Measurements from ENCODE around the gene RGS3. TPM values are rescaled to one million over a fixed set of nuclear protein-coding genes. Genes with fewer than 3 reads are reported as not detected.
A peak's percentile ranks its signal among the peaks of the same experiment; 100 is the strongest.

The RGS3 gene
- total and polyA plus RNA-seq, 11 donors: 93.4 to 214 (median 134) TPM

- Histone ChIP-seq H3K27me3 (no peaks in the 10 kb centered on the region), H3K4me3 (peak overlapping the region in 2 of 12 donors; percentile 11 to 50), H3K27ac (peak overlapping the region; percentile 58 to 99 (median 84)), H3K9me3 (no peaks in the 10 kb centered on the region), H3K36me3 (peaks cover 0 to 30% (median 21%) of the 10 kb centered on the region in 9 donors), H3K4me1 (peaks cover 19 to 89% (median 72%) of the 10 kb centered on the region in 12 donors)
- 37 to 44% (median 40%) methylated on average over 9 to 12 of the region's 12 CpGs for WGBS, 4 donors
- DNase-seq (peak; percentile 75 to 90 (median 85)), ATAC-seq (peak; percentile 34 to 72 (median 57))
- TF ChIP-seq CTCF (IDR thresholded peaks at IDR 0.05): peak in 2 of 12 donors; percentile 15 to 25
- TF ChIP-seq POLR2A (IDR thresholded peaks at IDR 0.05): no peak
- intact Hi-C loops (cut with DNase I): loop anchor here in 6 of 10 donors (5.0 to 10.0 kb wide), 4 partner anchors 48 to 305 kb away; partner anchors contain the start of genes CDC26 (in 2 of the 6) and PRPF4 (in 2 of the 6)
These were observed 116.8 kb downstream of the RGS3 start for GRCh38 chr9:113580041-113580953.

GRCh38 chr9:113580954-113581311, 117.4 kb downstream of the RGS3 start:
- no peaks in the 10 kb centered on the region for H3K9me3 ChIP-seq
- peaks cover 19 to 91% (median 77%) of the 10 kb centered on the region in 12 donors for H3K4me1 ChIP-seq
- ATAC-seq: peak in 1 of 4 donors; percentile 1
- DNase-seq: no peak
- 42 to 54% (median 49%) methylated on average over 3 to 4 of the region's 4 CpGs for WGBS, 4 donors
- peak overlapping the region; percentile 58 to 99 (median 84) for H3K27ac ChIP-seq
- H3K36me3 ChIP-seq: peaks cover 0 to 36% (median 27%) of the 10 kb centered on the region in 9 donors
- intact Hi-C loops (cut with DNase I): loop anchor here in 6 of 10 donors (5.0 to 10.0 kb wide), 4 partner anchors 49 to 306 kb away; partner anchors contain the start of genes CDC26 (in 2 of the 6) and PRPF4 (in 2 of the 6)
- H3K27me3 ChIP-seq: no peaks in the 10 kb centered on the region
- TF ChIP-seq CTCF (IDR thresholded peaks at IDR 0.05) (no peak), POLR2A (IDR thresholded peaks at IDR 0.05) (no peak)
- peak overlapping the region in 2 of 12 donors; percentile 11 to 50 for H3K4me3 ChIP-seq

- intact Hi-C loops (cut with DNase I): loop anchor here in 6 of 10 donors (5.0 to 10.0 kb wide), 4 partner anchors 50 to 307 kb away; partner anchors contain the start of genes CDC26 (in 2 of the 6) and PRPF4 (in 2 of the 6)
- DNase-seq: peak; percentile 80 to 91 (median 81)
- peaks cover 0 to 41% (median 29%) of the 10 kb centered on the region in 9 donors for H3K36me3 ChIP-seq
- ATAC-seq: peak; percentile 40 to 77 (median 69)
- H3K27me3 ChIP-seq: no peaks in the 10 kb centered on the region
- peak overlapping the region in 5 of 12 donors; percentile 2 to 50 (median 12) for H3K4me3 ChIP-seq
- H3K27ac ChIP-seq: peak overlapping the region; percentile 7 to 99 (median 84)
- peaks cover 19 to 92% (median 82%) of the 10 kb centered on the region in 12 donors for H3K4me1 ChIP-seq
- 27 to 37% (median 36%) methylated on average over 12 to 17 of the region's 17 CpGs for WGBS, 4 donors
- H3K9me3 ChIP-seq: no peaks in the 10 kb centered on the region
- TF ChIP-seq CTCF (IDR thresholded peaks at IDR 0.05) (peak in 11 of 12 donors; percentile 20 to 60 (median 36)), POLR2A (IDR thresholded peaks at IDR 0.05) (no peak)
These were observed 118.6 kb downstream of the RGS3 start for GRCh38 chr9:113581865-113582697.
